Neuronal stem cell (in vitro differentiated cells): ENCODE results near the gene SYNGR3.

ENCODE experiments used
- DNase-seq: peaks from one replicate; pipeline ENCODE4 v3.0.0-alpha.2; 2013; ENCODE audit warnings: low spot score
- H2AFZ ChIP-seq: one replicate; pipeline ENCODE4 v1.6.1; 2013; ENCODE audit warnings: mild to moderate bottlenecking, low read length, inconsistent platforms
- H2AK5ac ChIP-seq: 2 replicates; pipeline ENCODE4 v1.6.1; 2013; ENCODE audit warnings: low read depth, mild to moderate bottlenecking, inconsistent platforms, low read length, moderate library complexity, mixed read lengths
- H2BK120ac ChIP-seq: 2 replicates; pipeline ENCODE4 v1.6.1; 2013; ENCODE audit warnings: low read depth, mild to moderate bottlenecking, inconsistent platforms, low read length, moderate library complexity, mixed read lengths
- H2BK12ac ChIP-seq: one replicate; pipeline ENCODE4 v1.6.1; 2013; ENCODE audit warnings: low read length, inconsistent platforms
- H2BK15ac ChIP-seq: 2 replicates; pipeline ENCODE4 v1.6.1; 2013; ENCODE audit warnings: mild to moderate bottlenecking, low read length, inconsistent platforms, mixed read lengths
- H2BK5ac ChIP-seq: one replicate; pipeline ENCODE4 v1.6.1; 2013; ENCODE audit warnings: inconsistent platforms, mild to moderate bottlenecking, low read length, moderate library complexity
- H3K14ac ChIP-seq: one replicate; pipeline ENCODE4 v1.6.1; 2013; ENCODE audit warnings: low read length, inconsistent platforms
- H3K18ac ChIP-seq: 2 replicates; pipeline ENCODE4 v1.6.1; 2013; ENCODE audit warnings: low read length, inconsistent platforms
- H3K23ac ChIP-seq: 2 replicates; pipeline ENCODE4 v1.6.1; 2013; ENCODE audit warnings: low read depth, mild to moderate bottlenecking, mixed read lengths, low read length, inconsistent platforms; ENCODE audit not compliant: poor library complexity
- H3K27ac ChIP-seq: replicated peaks from 3 replicates; pipeline ENCODE4 v1.5.1; 2013; ENCODE audit warnings: low read length, inconsistent platforms
- H3K27me3 ChIP-seq, 3 experiments: 2 replicates each; pipeline ENCODE4 v1.6.1; 2013; ENCODE audit warnings: low read length in 3 of 3, mild to moderate bottlenecking in 2 of 3, inconsistent platforms in 1 of 3, low read depth in 1 of 3, mixed read lengths in 1 of 3, moderate library complexity in 1 of 3; ENCODE audit not compliant: control insufficient read depth in 3 of 3, insufficient read depth in 3 of 3
- H3K36me3 ChIP-seq, 2 donors: replicated peaks in 1 of 2; 2 replicates each; pipeline ENCODE4 v1.6.1; 2013; ENCODE audit warnings: low read length in 2 of 2; ENCODE audit not compliant: control insufficient read depth in 2 of 2, insufficient read depth in 2 of 2
- H3K4ac ChIP-seq: 2 replicates; pipeline ENCODE4 v1.6.1; 2013; ENCODE audit warnings: inconsistent platforms, mild to moderate bottlenecking, low read length, moderate library complexity
- H3K4me1 ChIP-seq, 2 donors: 1 replicate in 1 of 2; 2 replicates in 1 of 2; pipeline ENCODE4 v1.6.1; 2013; ENCODE audit warnings: low read length in 2 of 2, low read depth in 1 of 2; ENCODE audit not compliant: control insufficient read depth in 2 of 2, insufficient read depth in 1 of 2
- H3K4me2 ChIP-seq: one replicate; pipeline ENCODE4 v1.6.1; 2013; ENCODE audit warnings: mild to moderate bottlenecking, low read length, inconsistent platforms; ENCODE audit not compliant: insufficient read depth, poor library complexity, severe bottlenecking
- H3K4me3 ChIP-seq, 2 donors: 2 replicates each; pipeline ENCODE4 v1.5.1; 2013; ENCODE audit warnings: low read length in 2 of 2, mild to moderate bottlenecking in 2 of 2, inconsistent platforms in 1 of 2, moderate library complexity in 1 of 2
- H3K79me1 ChIP-seq: one replicate; pipeline ENCODE4 v1.6.1; 2013; ENCODE audit warnings: low read depth, mild to moderate bottlenecking, inconsistent platforms, low read length, moderate library complexity
- H3K9ac ChIP-seq: one replicate; pipeline ENCODE4 v1.6.1; 2013; ENCODE audit warnings: mild to moderate bottlenecking, low read depth, low read length, inconsistent platforms; ENCODE audit not compliant: poor library complexity
- H3K9me3 ChIP-seq, 2 donors: replicated peaks in 1 of 2; 2 replicates each; pipeline versions ENCODE3 to v1.6.1; 2013; ENCODE audit warnings: low read length in 2 of 2, mild to moderate bottlenecking in 2 of 2, inconsistent platforms in 1 of 2, low read depth in 1 of 2, mixed read lengths in 1 of 2, moderate library complexity in 1 of 2; ENCODE audit not compliant: control insufficient read depth in 2 of 2, insufficient read depth in 1 of 2
- H4K8ac ChIP-seq: one replicate; pipeline ENCODE4 v1.6.1; 2013; ENCODE audit warnings: low read depth, mild to moderate bottlenecking, inconsistent platforms, low read length, moderate library complexity
- H4K91ac ChIP-seq: one replicate; pipeline ENCODE4 v1.6.1; 2013; ENCODE audit warnings: low read length, low read depth, mild to moderate bottlenecking, inconsistent platforms; ENCODE audit not compliant: poor library complexity
- WGBS, 2 donors: extraction: QIAGEN DNeasy Blood & Tissue Kit; methylation state at CpG; one replicate each; pipeline ENCODE4 v1.1.7; 2013; ENCODE audit warnings: missing lambda C conversion rate in 2 of 2, mixed read lengths in 1 of 2; ENCODE audit not compliant: insufficient read length in 2 of 2, insufficient replicate concordance in 1 of 2; ENCODE audit errors: extremely low coverage in 2 of 2; 5-methylcytosine and 5-hydroxymethylcytosine counted together

The SYNGR3 gene

DNA sequence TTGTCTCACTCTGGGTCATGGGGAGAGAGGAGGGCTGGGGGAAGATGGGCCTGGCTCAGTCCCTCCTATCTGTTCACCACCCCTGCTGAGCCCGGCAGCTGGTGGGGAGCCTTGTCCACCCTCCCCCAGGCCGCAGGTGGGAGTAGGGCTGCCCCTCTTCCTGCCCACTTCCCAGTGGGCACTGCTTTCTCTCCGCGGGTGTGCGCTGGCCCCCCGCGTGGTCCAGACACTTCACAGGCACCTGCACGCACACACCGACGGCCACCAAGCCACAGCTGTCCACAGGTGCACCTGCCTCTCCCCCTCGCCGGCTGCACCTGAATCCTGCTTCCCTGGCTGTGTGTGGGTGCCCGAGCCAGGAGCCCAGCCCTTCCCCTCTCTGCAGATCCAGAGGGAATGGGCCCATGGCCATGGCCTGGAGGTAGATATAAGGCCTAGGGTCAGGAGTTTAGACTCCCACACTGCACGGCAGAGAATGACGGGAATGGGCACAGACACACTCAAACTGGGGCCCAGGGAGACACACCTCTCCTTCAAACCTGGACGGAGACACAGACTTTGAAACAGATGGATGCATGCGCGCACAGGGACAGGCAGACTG lies 39.0 kb downstream of the SYNGR3 start:
- DNase-seq: no peak
- Histone ChIP-seq H3K9ac (peak overlapping the region; percentile 24), H2BK12ac (no peak overlapping the region), H3K4me3 (no peak overlapping the region), H3K9me3 (peaks cover 4 to 5% of the 10 kb centered on the region in 2 donors), H3K23ac (peak overlapping the region; percentile 43), H3K4ac (no peak overlapping the region), H3K79me1 (peaks cover 4% of the 10 kb centered on the region), H2AFZ (no peak overlapping the region), H3K27me3 (peaks cover 3 to 40% (median 32%) of the 10 kb centered on the region in 3 experiments), H2BK5ac (peak overlapping the region; percentile 53), H2AK5ac (peak overlapping the region; percentile 53), H4K8ac (no peak overlapping the region), H2BK15ac (no peak overlapping the region), H3K4me2 (no peak overlapping the region), H3K4me1 (peaks cover 9 to 10% of the 10 kb centered on the region in 2 donors), H3K18ac (no peak overlapping the region), H3K14ac (no peak overlapping the region), H2BK120ac (no peak overlapping the region), H3K36me3 (no peaks in the 10 kb centered on the region), H4K91ac (no peak overlapping the region), H3K27ac (no peak overlapping the region)
- no CpG with 5 or more reads among the region's 18 CpGs for WGBS, 2 donors

DNA sequence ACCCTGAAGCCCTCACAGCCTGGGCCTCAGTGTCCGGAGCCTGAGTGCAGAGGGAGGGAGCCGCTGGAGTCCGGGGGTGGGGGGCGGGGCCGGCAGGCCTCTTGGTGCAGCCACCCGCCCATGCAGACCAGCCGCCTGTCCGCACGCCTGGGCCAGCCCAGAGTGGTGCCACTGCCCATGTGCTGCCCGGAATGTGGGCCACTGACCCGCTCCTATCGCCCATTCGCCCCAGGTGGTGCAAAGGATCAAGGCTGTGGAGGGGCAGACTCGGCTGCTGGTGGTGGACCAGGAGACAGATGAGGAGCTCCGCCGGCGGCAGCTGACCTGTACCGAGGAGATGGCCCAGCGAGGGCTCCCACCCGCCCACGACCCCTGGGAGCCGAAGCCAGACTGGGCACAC lies 39.6 kb downstream of the SYNGR3 start:
- DNase-seq: no peak
- no peak overlapping the region for H3K14ac ChIP-seq
- no peak overlapping the region for H2AFZ ChIP-seq
- H2BK12ac ChIP-seq: no peak overlapping the region
- no peaks in the 10 kb centered on the region for H3K36me3 ChIP-seq
- no peak overlapping the region for H2BK120ac ChIP-seq
- H4K8ac ChIP-seq: no peak overlapping the region
- H3K27me3 ChIP-seq: peaks cover 3 to 38% (median 27%) of the 10 kb centered on the region in 3 experiments
- H2BK5ac ChIP-seq: no peak overlapping the region
- peak overlapping the region; percentile 8 for H2AK5ac ChIP-seq
- no peak overlapping the region for H3K9ac ChIP-seq
- H3K4me1 ChIP-seq: peaks cover 9 to 14% of the 10 kb centered on the region in 2 donors
- H3K27ac ChIP-seq: no peak overlapping the region
- peaks cover 4% of the 10 kb centered on the region for H3K79me1 ChIP-seq
- no peak overlapping the region for H3K23ac ChIP-seq
- WGBS, 2 donors: no CpG with 5 or more reads among the region's 22 CpGs
- H3K4me2 ChIP-seq: no peak overlapping the region
- H3K4me3 ChIP-seq: no peak overlapping the region
- no peak overlapping the region for H4K91ac ChIP-seq
- no peak overlapping the region for H3K4ac ChIP-seq
- no peak overlapping the region for H2BK15ac ChIP-seq
- H3K18ac ChIP-seq: peak overlapping the region; percentile 3
- H3K9me3 ChIP-seq: peaks cover 4 to 5% of the 10 kb centered on the region in 2 donors

DNA sequence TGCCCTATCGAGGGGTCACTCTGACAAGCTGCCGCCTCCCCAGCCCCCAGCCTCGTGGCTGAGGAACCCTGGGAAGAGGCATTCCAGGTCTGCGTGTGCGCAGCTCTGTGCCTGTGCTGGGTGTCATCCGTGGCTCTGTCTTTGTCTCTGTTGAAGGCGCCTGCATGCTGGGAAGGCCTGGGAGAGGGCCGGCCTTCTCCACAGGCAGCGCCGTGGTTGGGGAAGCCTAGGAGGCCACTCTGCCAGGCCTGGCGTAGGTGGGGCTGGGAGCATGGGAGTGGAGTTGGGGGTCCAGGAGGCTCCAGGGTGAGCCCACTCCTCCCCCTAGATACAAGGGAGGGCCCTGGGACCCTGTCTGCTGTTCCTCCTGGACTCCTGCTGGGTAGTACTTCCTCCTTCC lies 40.3 kb downstream of the SYNGR3 start:
- Histone ChIP-seq H3K79me1 (peaks cover 4% of the 10 kb centered on the region), H4K8ac (no peak overlapping the region), H2BK12ac (no peak overlapping the region), H3K4me1 (peaks cover 9 to 14% of the 10 kb centered on the region in 2 donors), H3K14ac (no peak overlapping the region), H3K9me3 (peaks cover 3 to 5% of the 10 kb centered on the region in 2 donors), H3K18ac (peak overlapping the region; percentile 38), H3K4ac (no peak overlapping the region), H2BK120ac (no peak overlapping the region), H3K4me2 (no peak overlapping the region), H3K27me3 (peaks cover 3 to 33% (median 25%) of the 10 kb centered on the region in 3 experiments), H4K91ac (no peak overlapping the region), H2BK5ac (no peak overlapping the region), H3K23ac (no peak overlapping the region), H3K9ac (no peak overlapping the region), H2AK5ac (no peak overlapping the region), H3K4me3 (no peak overlapping the region), H3K36me3 (no peaks in the 10 kb centered on the region), H3K27ac (no peak overlapping the region), H2BK15ac (no peak overlapping the region), H2AFZ (no peak overlapping the region)
- DNase-seq: no peak
- no CpG with 5 or more reads among the region's 11 CpGs for WGBS, 2 donors

DNA sequence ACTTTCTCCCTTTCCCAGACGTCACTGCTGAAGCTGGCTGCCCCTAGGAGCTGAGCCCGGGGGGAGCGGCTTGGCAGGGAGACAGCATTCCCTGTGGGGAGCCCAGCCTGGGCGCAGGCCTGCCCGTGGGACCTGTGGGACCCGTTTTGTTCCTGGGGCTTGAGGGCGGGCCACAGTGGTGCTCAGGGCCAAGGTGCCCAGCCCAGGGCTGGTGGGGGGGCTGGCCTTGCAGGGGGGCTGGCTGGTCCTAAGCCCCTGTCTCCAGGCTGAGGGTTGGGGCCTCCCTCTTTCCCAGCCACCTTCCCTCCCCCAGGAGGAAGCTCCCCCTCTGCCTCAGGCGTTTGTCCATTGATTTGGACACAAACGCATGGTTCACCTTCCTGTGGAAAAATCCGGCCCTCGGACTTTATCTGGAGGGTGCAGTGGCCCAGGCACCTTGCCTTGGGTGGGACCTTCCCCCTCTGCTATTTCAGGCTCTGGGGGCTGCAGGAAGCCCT lies 41.4 kb downstream of the SYNGR3 start:
- Histone ChIP-seq H4K91ac (no peak overlapping the region), H2BK15ac (no peak overlapping the region), H2AFZ (no peak overlapping the region), H4K8ac (no peak overlapping the region), H3K4me1 (peaks cover 13 to 23% of the 10 kb centered on the region in 2 donors), H2BK12ac (no peak overlapping the region), H3K14ac (peak overlapping the region; percentile 38), H2AK5ac (no peak overlapping the region), H3K9ac (no peak overlapping the region), H3K4me2 (no peak overlapping the region), H3K4ac (no peak overlapping the region), H3K36me3 (no peaks in the 10 kb centered on the region), H3K4me3 (no peak overlapping the region), H3K79me1 (peaks cover 7% of the 10 kb centered on the region), H2BK120ac (no peak overlapping the region), H3K9me3 (peaks cover 2 to 5% of the 10 kb centered on the region in 2 donors), H3K27me3 (peaks cover 3 to 22% (median 20%) of the 10 kb centered on the region in 3 experiments), H3K23ac (no peak overlapping the region), H3K27ac (no peak overlapping the region), H3K18ac (no peak overlapping the region), H2BK5ac (no peak overlapping the region)
- no peak for DNase-seq
- no CpG with 5 or more reads among the region's 11 CpGs for WGBS, 2 donors
